NT2/D1 (cell line): Measurements from ENCODE around the gene KYNU.

Experiments
- DNase-seq: peaks from one replicate; pipeline ENCODE4 v3.0.0-alpha.2; 2011; ENCODE audit warnings: low read depth, low spot score
- H3K27me3 ChIP-seq: 2 replicates; pipeline ENCODE4 v1.6.0; 2011; ENCODE audit warnings: mild to moderate bottlenecking; ENCODE audit not compliant: insufficient read length, insufficient read depth
- H3K36me3 ChIP-seq: 2 replicates; pipeline ENCODE4 v1.6.1; 2011; ENCODE audit warnings: mild to moderate bottlenecking, low read length, mixed read lengths; ENCODE audit not compliant: insufficient read depth, insufficient read length
- H3K4me1 ChIP-seq: 2 replicates; pipeline ENCODE4 v1.5.1; 2011; ENCODE audit not compliant: insufficient read depth, insufficient read length
- H3K4me3 ChIP-seq: 2 replicates; pipeline ENCODE4 v1.5.1; 2011; ENCODE audit warnings: low read depth; ENCODE audit not compliant: insufficient read length
- H3K9ac ChIP-seq: 2 replicates; pipeline ENCODE4 v1.6.0; 2011; ENCODE audit warnings: low read depth; ENCODE audit not compliant: insufficient read length
- H3K9me3 ChIP-seq: 2 replicates; pipeline ENCODE4 v1.5.1; 2011; ENCODE audit warnings: mild to moderate bottlenecking, low read length; ENCODE audit not compliant: insufficient read depth
- SUZ12 ChIP-seq: IDR thresholded peaks from 2 replicates; pipeline ENCODE4 v1.6.1; 2011; ENCODE audit not compliant: insufficient read length, insufficient read depth; ENCODE audit errors: extremely low read depth
- YY1 ChIP-seq: IDR thresholded peaks from 2 replicates; pipeline ENCODE4 v1.6.1; 2011; ENCODE audit not compliant: insufficient read length, insufficient read depth
- ZNF274 ChIP-seq: IDR thresholded peaks from 2 replicates; pipeline ENCODE4 v1.6.1; 2011; ENCODE audit warnings: mild to moderate bottlenecking, low read depth, low read length

The KYNU gene

GRCh38 chr2:142992840-142993239, 115.4 kb downstream of the KYNU start:
- TF ChIP-seq YY1 (no peak), ZNF274 (no peak), SUZ12 (no peak)
- no peak overlapping the region for H3K9ac ChIP-seq
- no peaks in the 10 kb centered on the region for H3K4me1 ChIP-seq
- no peaks in the 10 kb centered on the region for H3K36me3 ChIP-seq
- no peaks in the 10 kb centered on the region for H3K9me3 ChIP-seq
- DNase-seq: no peak
- H3K27me3 ChIP-seq: no peaks in the 10 kb centered on the region
- H3K4me3 ChIP-seq: no peak overlapping the region

- H3K36me3 ChIP-seq: no peaks in the 10 kb centered on the region
- H3K4me1 ChIP-seq: no peaks in the 10 kb centered on the region
These were observed 116.3 kb downstream of the KYNU start for GRCh38 chr2:142993771-142994170.

GRCh38 chr2:142994665-142995064, 117.2 kb downstream of the KYNU start:
- DNase-seq: no peak
- Histone ChIP-seq H3K4me3 (no peak overlapping the region), H3K9me3 (no peaks in the 10 kb centered on the region), H3K4me1 (no peaks in the 10 kb centered on the region), H3K9ac (no peak overlapping the region), H3K36me3 (no peaks in the 10 kb centered on the region), H3K27me3 (no peaks in the 10 kb centered on the region)
- TF ChIP-seq ZNF274 (no peak), YY1 (no peak), SUZ12 (no peak)

More at GRCh38 chr2:142993771-142994170, 116.3 kb downstream of the KYNU start:
- no peak overlapping the region for H3K9ac ChIP-seq
- H3K9me3 ChIP-seq: no peaks in the 10 kb centered on the region
- DNase-seq: no peak
- no peak overlapping the region for H3K4me3 ChIP-seq
- no peaks in the 10 kb centered on the region for H3K27me3 ChIP-seq
- no peak for TF ChIP-seq ZNF274
- TF ChIP-seq SUZ12: no peak
- TF ChIP-seq YY1: no peak

GRCh38 chr2:142997231-142997630, 119.8 kb downstream of the KYNU start:
- Histone ChIP-seq H3K36me3 (no peaks in the 10 kb centered on the region), H3K9ac (no peak overlapping the region), H3K27me3 (no peaks in the 10 kb centered on the region), H3K4me3 (no peak overlapping the region), H3K9me3 (no peaks in the 10 kb centered on the region; the same call in 1 of the 2 replicates), H3K4me1 (no peaks in the 10 kb centered on the region)
- DNase-seq: no peak
- TF ChIP-seq YY1 (no peak), ZNF274 (no peak), SUZ12 (no peak)

GRCh38 chr2:143000599-143000998, 123.1 kb downstream of the KYNU start:
- H3K27me3 ChIP-seq: no peaks in the 10 kb centered on the region
- DNase-seq: no peak
- H3K9ac ChIP-seq: no peak overlapping the region

GRCh38 chr2:143001501-143001900, 124.0 kb downstream of the KYNU start:
- H3K36me3 ChIP-seq: no peaks in the 10 kb centered on the region
- H3K27me3 ChIP-seq: no peaks in the 10 kb centered on the region
- no peak overlapping the region for H3K4me3 ChIP-seq
- no peak overlapping the region for H3K9ac ChIP-seq
- TF ChIP-seq YY1 (no peak), SUZ12 (no peak), ZNF274 (no peak)
- no peaks in the 10 kb centered on the region for H3K4me1 ChIP-seq
- H3K9me3 ChIP-seq: peaks cover 4% of the 10 kb centered on the region; the same call in 1 of the 2 replicates
- DNase-seq: no peak

More at GRCh38 chr2:143000599-143000998, 123.1 kb downstream of the KYNU start:
- Histone ChIP-seq H3K9me3 (peaks cover 1% of the 10 kb centered on the region; the same call in 1 of the 2 replicates), H3K36me3 (no peaks in the 10 kb centered on the region), H3K4me1 (no peaks in the 10 kb centered on the region), H3K4me3 (no peak overlapping the region)
- TF ChIP-seq YY1: no peak
- no peak for TF ChIP-seq SUZ12
- TF ChIP-seq ZNF274: no peak

GRCh38 chr2:143015656-143016055, 138.2 kb downstream of the KYNU start:
- no peaks in the 10 kb centered on the region for H3K27me3 ChIP-seq
- H3K4me1 ChIP-seq: no peaks in the 10 kb centered on the region
- TF ChIP-seq ZNF274 (no peak), SUZ12 (no peak), YY1 (no peak)
- no peak overlapping the region for H3K4me3 ChIP-seq
- H3K36me3 ChIP-seq: no peaks in the 10 kb centered on the region
- H3K9me3 ChIP-seq: no peaks in the 10 kb centered on the region
- no peak for DNase-seq
- no peak overlapping the region for H3K9ac ChIP-seq

- no peak overlapping the region for H3K4me3 ChIP-seq
- H3K9me3 ChIP-seq: no peaks in the 10 kb centered on the region
- no peaks in the 10 kb centered on the region for H3K27me3 ChIP-seq
- no peak for TF ChIP-seq YY1
- TF ChIP-seq ZNF274: no peak
- TF ChIP-seq SUZ12: no peak
- H3K9ac ChIP-seq: no peak overlapping the region
- no peaks in the 10 kb centered on the region for H3K36me3 ChIP-seq
- H3K4me1 ChIP-seq: no peaks in the 10 kb centered on the region
- no peak for DNase-seq
These were observed 149.1 kb downstream of the KYNU start for GRCh38 chr2:143026411-143027054.
